Gastroesophageal sphincter (tissue), 4 donors: Measurements from ENCODE around the gene RND3. TPM values are rescaled to one million over a fixed set of nuclear protein-coding genes. Genes with fewer than 3 reads are reported as not detected.

Experiments used
- ATAC-seq: fragments of 150-250 bp; one replicate; pipeline ENCODE4 v1.9.1; 2016; ENCODE audit warnings: mild to moderate bottlenecking, moderate library complexity
- H3K27ac ChIP-seq, 4 donors: fragments of 200-600 bp; sonication (generic) in 3 of 4; 1 replicate in 3 of 4; 2 replicates in 1 of 4; pipeline ENCODE4 v1.5.1; 2016 to 2019
- H3K27me3 ChIP-seq: fragments of 200-600 bp; sonication (generic); one replicate; pipeline ENCODE4 v1.5.1; 2019
- H3K36me3 ChIP-seq, 2 donors: fragments of 200-600 bp; sonication (generic); one replicate each; pipeline ENCODE4 v1.5.1; 2019; ENCODE audit warnings: control low read depth in 1 of 2
- H3K4me1 ChIP-seq, 3 donors: fragments of 200-600 bp; sonication (generic); 1 replicate in 2 of 3; 2 replicates in 1 of 3; pipeline ENCODE4 v1.5.1; 2016 to 2019; ENCODE audit warnings: control low read depth in 2 of 3
- H3K4me3 ChIP-seq, 2 donors: fragments of 200-600 bp; sonication (generic); one replicate each; pipeline ENCODE4 v1.5.1; 2019; ENCODE audit warnings: mild to moderate bottlenecking in 1 of 2, moderate library complexity in 1 of 2
- H3K9me3 ChIP-seq, 3 donors: fragments of 200-600 bp; sonication (generic); one replicate each; pipeline ENCODE4 v1.5.1; 2017 to 2019; ENCODE audit warnings: control low read depth in 2 of 3
- CTCF ChIP-seq, 4 experiments: fragments of 200-600 bp in 2 of 4; fragments of 450-650 bp in 2 of 4; sonication (generic) in 1 of 4; IDR thresholded peaks; one replicate each; pipeline ENCODE4 v1.5.1; 2017 to 2019; ENCODE audit warnings: antibody characterized with exemption in 4 of 4, mild to moderate bottlenecking in 2 of 4, moderate library complexity in 2 of 4
- EP300 ChIP-seq: sonication (generic); formaldehyde crosslinking; IDR thresholded peaks from one replicate; pipeline ENCODE4 v1.6.1; 2017; ENCODE audit warnings: antibody characterized with exemption, mild to moderate bottlenecking
- POLR2A ChIP-seq, 2 donors: fragments of 450-650 bp; IDR thresholded peaks; one replicate each; pipeline ENCODE4 v1.6.1; 2017; ENCODE audit warnings: antibody characterized with exemption in 2 of 2, mild to moderate bottlenecking in 2 of 2, moderate library complexity in 1 of 2
- POLR2AphosphoS5 ChIP-seq: sonication (generic); formaldehyde crosslinking; IDR thresholded peaks from one replicate; pipeline ENCODE4 v1.6.1; 2017; ENCODE audit warnings: antibody characterized with exemption
- WGBS, 2 donors: methylation state at CpG; one replicate each; pipeline ENCODE4 v1.1.5; 2018; ENCODE audit warnings: low coverage in 1 of 2; 5-methylcytosine and 5-hydroxymethylcytosine counted together
- total RNA-seq, 4 donors: library from RNA; depleted of rRNA; stranded (reverse); fragments of >200 nt; gene quantifications; one replicate each; pipeline ENCODE4 v1.1.0, GENCODE V29; 2016

RND3 gene
- total RNA-seq, 4 donors from 2014 or later = 31.0 to 154 (median 81.0) TPM

- WGBS, 2 donors = 30% methylated on average over 2 of the region's 2 CpGs; no CpG with 5 or more reads in 1 of the 2 donors
- no peaks in the 10 kb centered on the region for H3K9me3 ChIP-seq
- TF ChIP-seq POLR2AphosphoS5 (peak; percentile 34), POLR2A (IDR thresholded peaks at IDR 0.05) (no peak)
- ATAC-seq = peak; percentile 76
- H3K36me3 ChIP-seq = peaks cover 2 to 55% of the 10 kb centered on the region in 2 donors
- H3K27ac ChIP-seq = peak overlapping the region; percentile 38 to 98 (median 62)
- H3K4me3 ChIP-seq = no peak overlapping the region
- peaks cover 15 to 74% (median 20%) of the 10 kb centered on the region in 3 donors for H3K4me1 ChIP-seq
- H3K27me3 ChIP-seq = no peaks in the 10 kb centered on the region
Measured at GRCh38 chr2:150472511-150472899, 15.0 kb downstream of the RND3 start.

DNA sequence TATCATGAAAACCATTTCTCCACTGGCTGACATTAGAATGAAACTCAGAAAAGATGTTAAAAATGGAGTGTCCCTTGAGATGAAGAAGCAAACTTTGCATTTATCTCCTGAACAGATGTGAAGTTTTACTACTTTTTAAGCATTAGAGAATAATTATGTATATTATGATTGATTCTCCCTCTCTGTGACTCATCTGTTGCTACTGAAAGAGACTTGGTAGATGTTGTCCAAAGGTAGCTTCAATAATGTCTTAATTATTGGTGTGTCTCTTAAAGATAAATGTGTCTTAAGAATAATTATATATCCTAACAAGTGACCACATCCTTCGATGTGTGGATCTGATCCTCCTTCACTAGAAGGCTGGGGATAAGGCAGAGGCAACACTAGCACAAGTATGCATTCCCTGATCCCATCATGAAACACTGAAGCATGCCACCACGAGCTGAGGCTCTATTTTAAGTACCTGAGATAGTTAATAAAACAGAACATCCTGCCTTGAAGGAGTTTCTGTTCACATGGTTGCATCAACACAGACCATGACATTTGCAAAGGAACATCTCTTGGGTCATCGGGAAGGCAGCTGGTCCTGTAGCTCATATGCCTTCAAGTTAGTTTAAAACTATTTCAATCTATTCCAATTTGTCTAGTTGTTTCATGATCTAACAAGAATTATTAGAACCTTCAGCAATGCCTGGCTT is 15.5 kb downstream of the RND3 start:
- peaks cover 15 to 74% (median 19%) of the 10 kb centered on the region in 3 donors for H3K4me1 ChIP-seq
- peaks cover 2 to 55% of the 10 kb centered on the region in 2 donors for H3K36me3 ChIP-seq
- ATAC-seq = peak; percentile 14
- H3K27me3 ChIP-seq = no peaks in the 10 kb centered on the region
- WGBS, 2 donors = 47 to 61% methylated on average over 3 of the region's 3 CpGs
- no peaks in the 10 kb centered on the region for H3K9me3 ChIP-seq
- no peak for TF ChIP-seq EP300
- H3K4me3 ChIP-seq = no peak overlapping the region
- peak overlapping the region; percentile 38 to 98 (median 60) for H3K27ac ChIP-seq

- TF ChIP-seq CTCF (IDR thresholded peaks at IDR 0.05) (no peak), EP300 (no peak), POLR2A (IDR thresholded peaks at IDR 0.05) (no peak), POLR2AphosphoS5 (no peak)
- Histone ChIP-seq H3K4me1 (peaks cover 10 to 74% (median 13%) of the 10 kb centered on the region in 3 donors), H3K27ac (no peak overlapping the region), H3K9me3 (no peaks in the 10 kb centered on the region), H3K27me3 (no peaks in the 10 kb centered on the region), H3K4me3 (no peak overlapping the region), H3K36me3 (peaks cover 2 to 55% of the 10 kb centered on the region in 2 donors)
- WGBS, 2 donors = 96 to 98% methylated on average over 5 of the region's 5 CpGs
- no peak for ATAC-seq
Measured at GRCh38 chr2:150470435-150470834, 17.0 kb downstream of the RND3 start.

DNA sequence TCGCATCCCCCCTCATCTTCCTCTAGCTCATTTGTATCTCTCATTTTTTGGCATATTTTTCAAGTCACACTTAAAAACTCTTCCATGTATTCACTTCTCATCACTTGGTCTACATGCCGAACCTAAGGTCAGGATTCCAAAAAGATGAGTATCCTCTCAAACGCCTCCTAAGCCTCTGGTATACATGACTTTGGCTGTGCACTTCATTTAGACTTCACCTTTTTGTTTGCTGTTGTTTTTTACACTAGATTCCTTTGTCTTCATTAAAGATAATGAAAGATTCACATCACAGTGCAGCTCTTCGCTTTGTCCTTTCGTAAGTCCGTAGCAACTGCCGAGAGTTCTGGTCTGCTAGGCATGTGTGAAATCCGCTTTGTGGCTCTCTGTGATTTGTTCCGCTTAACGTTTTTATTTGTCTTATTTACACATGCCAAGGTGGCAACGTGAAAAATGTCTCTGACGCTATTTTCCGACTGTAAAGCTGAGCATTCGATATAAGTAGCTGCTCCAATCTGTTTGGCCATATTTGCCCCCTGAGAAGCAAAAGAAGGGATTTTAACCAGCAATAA is 17.7 kb downstream of the RND3 start:
- Histone ChIP-seq H3K9me3 (no peaks in the 10 kb centered on the region), H3K4me1 (peaks cover 9 to 74% (median 9%) of the 10 kb centered on the region in 3 donors), H3K27ac (peak overlapping the region in 3 of 4 donors; percentile 23 to 38 (median 24)), H3K36me3 (peaks cover 2 to 55% of the 10 kb centered on the region in 2 donors), H3K27me3 (no peaks in the 10 kb centered on the region), H3K4me3 (no peak overlapping the region)
- ATAC-seq = no peak
- WGBS, 2 donors = 89 to 90% methylated on average over 7 to 14 of the region's 14 CpGs
- no peak for TF ChIP-seq CTCF (IDR thresholded peaks at IDR 0.05)
- TF ChIP-seq EP300 = no peak
- no peak for TF ChIP-seq POLR2A (IDR thresholded peaks at IDR 0.05)
- TF ChIP-seq POLR2AphosphoS5 = no peak

GRCh38 chr2:150468350-150468960 is 19.0 kb downstream of the RND3 start:
- no peak for ATAC-seq
- Histone ChIP-seq H3K36me3 (peaks cover 2 to 47% of the 10 kb centered on the region in 2 donors), H3K27ac (peak overlapping the region; percentile 11 to 72 (median 36)), H3K4me1 (peaks cover 9 to 63% (median 9%) of the 10 kb centered on the region in 3 donors), H3K4me3 (no peak overlapping the region), H3K27me3 (no peaks in the 10 kb centered on the region), H3K9me3 (no peaks in the 10 kb centered on the region)
- WGBS, 2 donors = 44 to 48% methylated on average over 6 to 7 of the region's 7 CpGs
- no peak for TF ChIP-seq EP300
- TF ChIP-seq POLR2A (IDR thresholded peaks at IDR 0.05) = no peak
- no peak for TF ChIP-seq POLR2AphosphoS5
- TF ChIP-seq CTCF (IDR thresholded peaks at IDR 0.05) = no peak
